ENCODE data around the gene IL36A. TPM values are rescaled to one million over a fixed set of nuclear protein-coding genes. Genes with fewer than 3 reads are reported as not detected.

Gene IL36A, protein sequence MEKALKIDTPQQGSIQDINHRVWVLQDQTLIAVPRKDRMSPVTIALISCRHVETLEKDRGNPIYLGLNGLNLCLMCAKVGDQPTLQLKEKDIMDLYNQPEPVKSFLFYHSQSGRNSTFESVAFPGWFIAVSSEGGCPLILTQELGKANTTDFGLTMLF
- polyA plus RNA-seq (2014; cell fraction: cytosol; rRNA removed) = not detected in 2 replicates
- polyA plus RNA-seq (2014; cell fraction: nucleus; rRNA removed) = not detected in 2 replicates

DNA sequence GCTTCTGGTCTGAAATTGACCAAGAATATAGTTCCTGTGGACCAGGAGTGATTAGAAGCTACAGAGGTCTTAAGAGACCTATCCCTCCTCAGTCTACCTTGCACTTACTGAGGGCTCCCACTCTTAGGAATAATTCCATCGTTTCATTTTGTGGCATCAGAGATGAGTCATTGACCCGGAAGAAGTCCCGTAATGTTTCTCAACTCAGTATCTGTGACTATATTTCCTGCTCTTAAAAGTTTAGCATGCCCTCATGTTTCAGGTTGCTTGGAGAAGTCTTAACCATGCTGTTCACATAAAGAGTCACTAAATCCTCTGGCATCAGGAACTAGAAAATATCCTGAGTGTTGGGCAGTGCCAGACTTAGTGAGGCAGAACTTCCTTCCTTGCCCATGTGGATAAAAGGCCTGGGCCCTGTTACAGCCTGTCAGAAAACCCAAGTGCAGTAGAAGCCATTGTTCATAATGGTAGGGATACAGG, at the start of gene IL36A:
Gene IL36A (plus strand): TSS at position 430 of the 480 bp plus-strand sequence. CDS start 413 bp downstream, outside the sequence.
- no peak for DNase-seq (ENCODE audit: low spot score)

DNA sequence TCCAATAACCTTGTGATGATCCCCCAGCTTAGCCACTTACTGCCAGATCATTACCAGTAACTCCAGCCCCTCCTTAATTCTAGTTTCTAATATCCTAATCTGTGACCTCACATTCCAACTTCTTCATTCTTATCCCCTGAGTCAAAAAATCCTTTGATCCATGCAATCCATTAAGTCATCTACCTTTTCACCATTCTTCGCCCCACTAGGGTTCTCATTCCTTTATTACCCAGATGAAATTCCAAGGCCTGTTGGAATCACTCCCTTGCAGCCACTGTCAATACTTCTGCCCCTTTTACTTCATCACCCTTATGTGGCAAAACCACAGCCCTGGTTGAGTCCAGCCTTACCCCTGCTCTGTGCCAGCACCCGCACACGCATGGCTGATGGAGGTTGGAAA, 47.7 kb upstream of the IL36A start:
- DNase-seq (ENCODE audit: low spot score) = no peak

DNA sequence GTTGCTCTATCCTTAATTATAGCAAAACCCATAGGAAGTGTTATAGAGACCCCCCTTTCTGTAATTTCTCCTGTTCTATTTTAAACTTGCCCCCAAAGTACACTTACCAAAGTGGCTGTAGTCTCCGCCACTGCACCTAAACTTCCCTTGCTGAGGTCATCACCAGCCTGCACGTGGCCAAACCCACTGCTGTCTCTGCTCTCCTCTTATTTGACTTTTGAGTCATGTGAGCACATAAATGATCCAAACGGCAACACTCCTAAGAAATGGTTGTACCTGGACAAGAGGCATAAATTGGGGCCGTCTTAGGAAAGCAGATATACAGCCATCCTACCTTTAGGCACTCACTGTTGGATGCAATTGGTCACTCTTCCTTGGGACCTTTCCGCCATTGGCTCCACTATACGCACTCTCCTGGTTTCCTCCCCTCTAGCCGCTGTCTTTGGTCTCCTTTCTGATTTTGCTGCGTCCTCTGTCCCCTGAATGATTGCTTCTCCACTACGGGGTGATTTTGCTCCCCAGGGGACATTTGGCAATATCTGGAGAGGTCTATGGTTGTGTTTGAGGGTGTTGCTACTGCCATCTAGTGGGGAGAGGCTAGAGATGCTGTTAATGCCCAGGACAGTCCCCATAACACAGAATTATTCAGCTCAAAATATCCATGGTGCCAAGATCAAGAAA, 46.7 kb upstream of the IL36A start:
- peak; percentile 50 for DNase-seq (ENCODE audit: low spot score)

DNA sequence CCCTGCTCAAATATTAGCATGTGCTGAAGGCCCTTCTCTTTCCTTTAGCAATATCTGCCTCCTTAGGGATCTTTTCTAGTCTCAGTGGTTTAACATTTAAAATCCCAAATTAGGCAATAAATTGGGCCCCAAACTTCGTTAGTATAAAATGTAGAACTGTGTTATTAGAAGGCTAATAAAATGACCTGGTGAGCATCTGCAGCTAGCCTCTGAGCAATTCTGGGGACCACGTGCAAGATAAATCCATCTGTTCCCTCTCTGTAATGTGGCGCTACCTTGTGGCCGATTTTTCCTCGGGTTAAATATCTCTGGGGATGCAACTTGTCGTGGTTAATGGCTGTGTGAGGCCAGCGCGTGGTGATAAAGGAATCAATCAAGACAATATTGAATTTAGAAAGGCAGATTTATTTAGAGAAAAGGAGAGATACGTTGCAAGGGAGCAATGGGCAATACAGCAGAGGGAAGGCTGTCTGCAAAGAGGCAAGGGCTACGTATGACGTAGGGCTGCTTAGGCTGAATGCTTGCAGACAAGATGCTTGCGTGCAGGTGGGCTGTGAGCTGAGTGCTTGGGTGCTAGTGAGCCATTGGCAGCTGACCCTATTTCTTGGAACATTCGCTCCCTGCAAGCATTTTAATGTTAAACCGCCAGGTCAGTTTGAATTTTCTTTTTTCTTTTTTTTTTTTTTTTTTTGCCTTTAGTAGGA, 46.0 kb upstream of the IL36A start:
- DNase-seq (ENCODE audit: low spot score) = peak; percentile 11

DNA sequence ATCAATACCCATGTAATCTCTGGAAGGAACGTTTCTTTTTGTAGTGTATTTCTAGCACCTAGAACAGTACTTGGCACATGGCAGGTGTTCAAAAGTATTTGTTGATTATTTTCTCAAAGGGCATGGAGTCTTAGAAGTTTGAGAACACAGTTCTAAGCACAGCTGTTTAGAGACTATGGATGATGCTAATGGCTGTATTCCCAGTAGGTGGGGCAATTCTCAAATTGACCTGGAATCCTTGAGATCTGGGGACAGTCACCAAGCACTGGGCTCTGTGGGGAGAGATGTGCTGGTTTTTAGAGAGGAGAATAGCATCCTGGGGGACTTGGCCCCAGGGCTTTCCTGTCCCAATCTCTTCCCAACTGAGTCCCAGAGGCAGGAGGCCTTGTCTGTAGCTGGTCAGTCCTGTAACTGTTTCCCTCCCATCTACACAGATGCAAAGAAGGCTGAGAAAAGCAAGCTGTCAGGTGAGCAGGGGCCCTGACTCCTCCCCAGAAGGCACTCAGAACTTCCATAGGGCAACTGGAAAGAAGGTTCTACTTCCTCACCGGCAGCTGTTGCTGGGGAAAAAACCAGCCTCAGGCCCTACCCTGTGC, 44.9 kb upstream of the IL36A start:
- DNase-seq (ENCODE audit: low spot score) = no peak

DNA sequence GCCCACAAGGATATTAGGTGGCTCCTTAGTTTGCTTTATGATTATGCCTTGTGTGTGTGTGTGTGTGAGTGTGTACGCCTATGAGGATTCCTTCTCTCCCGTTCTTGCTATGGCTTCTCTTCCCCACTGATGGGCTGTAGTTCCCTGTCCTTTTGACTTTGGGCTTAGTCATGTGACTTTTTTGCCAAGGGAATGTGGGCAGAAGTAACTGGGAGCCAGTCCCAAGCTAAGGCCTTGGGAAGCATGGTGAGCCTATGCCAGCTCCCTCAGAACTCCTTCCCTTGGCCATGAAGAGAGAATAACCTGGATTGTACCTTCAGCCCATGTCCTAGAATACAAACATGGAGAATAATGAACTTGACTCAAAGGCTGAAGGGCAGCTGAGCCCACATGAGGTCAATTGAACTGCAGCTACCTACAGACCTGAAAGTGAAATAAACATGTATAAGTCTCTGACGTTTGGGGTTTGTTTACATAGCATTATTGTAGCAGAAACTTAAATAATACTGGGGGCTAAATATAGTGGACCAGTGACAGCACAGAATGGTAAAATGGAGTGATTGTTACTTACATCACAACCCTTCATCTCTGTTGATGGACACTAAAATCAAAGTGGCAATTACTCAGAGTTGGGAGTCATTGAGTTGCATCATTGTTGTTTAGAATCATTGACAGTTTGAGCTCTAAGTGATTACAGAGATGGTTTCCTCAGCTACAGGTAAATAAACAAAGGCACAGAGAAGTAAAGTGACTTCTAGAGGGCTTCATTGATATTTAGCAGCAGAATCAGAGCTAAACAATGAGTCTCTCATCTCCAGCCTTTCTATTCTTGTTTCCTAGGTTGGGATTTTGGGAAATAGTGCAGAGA, 42.7 kb upstream of the IL36A start:
- no peak for DNase-seq (ENCODE audit: low spot score)

DNA sequence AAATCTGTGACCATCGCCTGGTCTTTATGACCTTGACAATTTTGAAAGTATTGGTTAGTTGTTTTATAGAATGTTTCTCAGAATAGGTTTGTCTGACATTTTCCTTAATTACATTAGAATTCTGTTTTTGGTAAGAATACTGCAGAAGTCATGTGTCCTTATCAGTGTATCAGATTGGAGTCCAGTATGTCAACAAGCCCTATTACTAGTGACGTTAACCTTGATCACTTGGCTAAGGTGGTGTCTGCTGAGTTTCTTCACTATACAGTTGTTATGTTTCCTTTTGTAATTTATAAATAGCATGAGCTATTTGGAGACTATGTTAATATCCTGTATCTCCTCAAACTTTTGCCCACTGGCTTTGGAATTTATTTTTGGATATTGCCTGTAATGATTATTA, 38.2 kb upstream of the IL36A start:
- no peak for DNase-seq (ENCODE audit: low spot score)

DNA sequence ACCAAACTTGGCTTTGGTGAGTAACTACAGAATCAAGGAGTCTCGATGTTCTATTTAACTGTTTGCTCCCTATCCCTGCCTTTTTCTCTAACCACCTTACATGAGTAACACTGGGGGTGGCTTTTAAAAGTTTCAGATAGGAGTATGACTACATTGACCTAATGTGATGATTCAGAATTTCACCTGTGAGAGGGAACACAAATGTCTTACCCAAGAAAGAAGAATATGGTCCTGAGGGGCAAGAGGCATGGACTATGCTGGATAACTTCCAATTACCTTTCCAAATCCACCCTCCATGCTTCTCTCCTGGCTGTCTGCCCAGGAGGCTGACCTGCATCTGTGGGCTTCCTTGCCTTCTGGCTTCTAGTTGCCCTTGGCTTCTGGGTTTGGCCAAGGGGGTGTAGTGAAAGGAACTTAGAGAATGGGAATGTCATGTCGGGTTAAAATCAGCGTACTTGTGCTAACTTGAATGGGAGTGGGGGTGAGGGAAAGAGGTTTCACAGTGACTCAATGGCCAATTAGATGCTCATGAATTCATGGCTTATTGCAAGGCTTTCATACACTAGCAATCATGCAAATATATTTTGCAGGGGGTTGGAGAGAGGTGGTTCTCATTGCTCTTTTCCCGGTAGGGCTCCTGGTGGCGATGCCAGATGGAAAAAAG, 32.7 kb upstream of the IL36A start:
- DNase-seq (ENCODE audit: low spot score) = no peak

DNA sequence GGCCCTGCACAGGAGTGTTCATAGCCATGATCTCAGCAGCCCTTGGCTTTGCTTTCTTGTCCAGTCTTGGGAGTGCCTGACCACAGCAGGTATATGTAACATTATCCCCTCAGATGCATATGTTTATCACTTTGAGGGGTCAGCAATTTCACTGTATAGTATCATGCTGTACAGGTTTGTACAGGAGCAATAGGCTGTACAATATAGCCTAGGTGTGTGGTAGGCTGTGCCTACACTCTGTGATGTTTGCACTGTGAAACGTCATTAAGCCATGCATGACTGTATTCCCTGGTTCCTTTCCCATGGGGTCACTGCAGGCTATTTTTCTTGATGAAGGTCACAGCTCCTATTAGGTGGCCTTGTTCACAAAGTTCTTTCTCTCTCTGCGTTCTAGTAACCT, 32.1 kb upstream of the IL36A start:
- DNase-seq (ENCODE audit: low spot score) = no peak

DNA sequence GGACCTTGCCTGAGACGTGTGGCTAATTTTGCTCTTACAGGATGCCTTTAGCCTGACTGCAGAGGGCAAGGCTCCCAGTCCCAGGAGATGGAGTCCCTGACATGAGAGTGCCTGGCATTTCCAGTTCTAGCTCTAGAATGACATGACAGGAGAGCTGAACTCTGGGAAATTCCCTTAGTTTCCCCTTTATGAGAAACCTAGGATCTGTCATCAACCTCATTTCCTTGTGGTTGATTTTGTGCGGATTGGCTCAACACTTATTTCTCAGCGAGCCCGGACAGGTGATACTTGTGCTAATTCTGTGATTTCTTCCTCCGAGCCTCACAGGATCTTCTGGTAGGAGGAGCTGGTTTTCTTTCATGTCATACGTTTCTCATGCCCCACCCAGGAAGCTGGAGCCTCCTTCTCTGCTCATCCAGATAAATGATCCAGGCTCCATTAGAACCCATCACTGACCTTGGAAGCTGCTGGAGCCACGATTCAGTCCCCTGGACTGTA, 27.7 kb upstream of the IL36A start, which contains the start of gene IL36G:
Gene IL36G (plus strand): TSS at position 448 of the 498 bp plus-strand sequence. CDS start 633 bp downstream, outside the sequence.
- no peak for DNase-seq (ENCODE audit: low spot score)

DNA sequence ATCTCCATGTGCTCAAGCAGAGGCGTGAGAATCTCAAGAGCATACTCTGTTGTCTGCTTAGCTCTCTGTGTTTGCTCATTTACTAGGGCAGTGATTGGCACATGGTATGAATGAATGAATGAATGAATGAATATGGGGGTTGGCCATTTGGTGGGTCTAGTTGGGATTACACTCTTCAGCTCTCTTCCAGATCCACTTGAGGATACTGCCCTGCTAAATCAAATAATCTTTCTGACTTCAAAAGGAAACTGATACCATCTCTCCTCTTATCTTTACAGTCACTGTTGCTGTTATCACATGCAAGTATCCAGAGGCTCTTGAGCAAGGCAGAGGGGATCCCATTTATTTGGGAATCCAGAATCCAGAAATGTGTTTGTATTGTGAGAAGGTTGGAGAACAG, 25.5 kb upstream of the IL36A start:
- DNase-seq (ENCODE audit: low spot score) = no peak

DNA sequence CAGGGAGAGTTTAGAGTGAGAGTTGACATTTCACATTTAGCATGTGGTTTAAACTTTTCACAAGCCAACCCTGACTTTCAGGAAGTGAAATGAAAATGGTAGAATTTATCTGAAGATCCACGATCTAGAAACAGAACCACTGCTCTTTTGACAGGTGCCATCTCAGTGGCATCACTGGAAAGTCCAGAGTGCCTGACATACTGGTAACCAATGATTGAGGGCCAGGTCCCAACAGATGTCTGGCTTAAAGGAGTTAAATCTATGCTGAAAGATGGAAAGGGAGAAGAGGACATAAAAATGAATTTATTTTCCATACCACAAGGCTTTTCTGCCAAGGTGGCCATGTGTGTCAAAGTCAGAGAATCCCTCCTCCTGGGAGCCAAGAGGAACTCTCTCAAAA, 24.7 kb upstream of the IL36A start:
- no peak for DNase-seq (ENCODE audit: low spot score)

DNA sequence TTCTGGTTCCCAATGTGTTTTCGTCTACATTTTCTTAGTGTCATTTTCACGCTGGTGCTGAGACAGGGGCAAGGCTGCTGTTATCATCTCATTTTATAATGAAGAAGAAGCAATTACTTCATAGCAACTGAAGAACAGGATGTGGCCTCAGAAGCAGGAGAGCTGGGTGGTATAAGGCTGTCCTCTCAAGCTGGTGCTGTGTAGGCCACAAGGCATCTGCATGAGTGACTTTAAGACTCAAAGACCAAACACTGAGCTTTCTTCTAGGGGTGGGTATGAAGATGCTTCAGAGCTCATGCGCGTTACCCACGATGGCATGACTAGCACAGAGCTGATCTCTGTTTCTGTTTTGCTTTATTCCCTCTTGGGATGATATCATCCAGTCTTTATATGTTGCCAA, 20.2 kb upstream of the IL36A start:
- DNase-seq (ENCODE audit: low spot score) = no peak

DNA sequence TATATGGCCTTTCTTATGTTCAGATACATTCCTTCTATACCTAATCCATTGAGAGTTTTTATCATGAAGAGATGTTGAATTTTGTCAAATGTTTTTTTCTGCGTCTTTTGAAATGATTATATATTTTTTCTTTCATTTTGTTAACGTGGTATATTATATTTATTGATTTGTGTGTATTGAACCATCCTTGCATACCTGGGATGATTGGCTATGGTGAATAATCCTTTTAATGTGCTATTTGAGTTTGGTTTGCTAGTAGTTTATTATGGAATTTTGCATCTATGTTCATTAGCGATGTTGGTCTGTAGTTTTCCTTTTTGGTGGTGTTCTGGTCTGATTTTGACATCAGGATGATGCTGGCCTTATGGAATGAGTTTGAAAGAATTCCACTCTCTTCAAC, 15.6 kb upstream of the IL36A start:
- no peak for DNase-seq (ENCODE audit: low spot score)

DNA sequence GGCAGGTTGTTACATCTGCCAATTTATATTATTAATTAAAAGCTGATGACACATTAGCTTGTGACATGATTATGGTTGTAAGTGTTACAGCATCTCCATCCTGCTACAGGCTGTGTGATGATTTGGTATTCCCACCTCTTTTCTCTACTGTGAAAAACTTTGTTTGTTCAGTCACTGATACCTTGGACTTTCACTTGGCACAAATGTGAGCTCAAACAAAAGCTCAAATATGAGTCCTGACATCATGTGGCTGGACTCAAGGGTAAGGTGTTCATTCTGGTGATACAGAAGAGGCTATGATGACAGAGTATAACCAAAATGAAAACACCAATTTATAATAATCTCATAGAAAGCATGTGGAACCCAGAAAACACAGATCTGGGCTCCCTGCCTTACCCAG, 11.4 kb upstream of the IL36A start:
- DNase-seq (ENCODE audit: low spot score) = no peak

DNA sequence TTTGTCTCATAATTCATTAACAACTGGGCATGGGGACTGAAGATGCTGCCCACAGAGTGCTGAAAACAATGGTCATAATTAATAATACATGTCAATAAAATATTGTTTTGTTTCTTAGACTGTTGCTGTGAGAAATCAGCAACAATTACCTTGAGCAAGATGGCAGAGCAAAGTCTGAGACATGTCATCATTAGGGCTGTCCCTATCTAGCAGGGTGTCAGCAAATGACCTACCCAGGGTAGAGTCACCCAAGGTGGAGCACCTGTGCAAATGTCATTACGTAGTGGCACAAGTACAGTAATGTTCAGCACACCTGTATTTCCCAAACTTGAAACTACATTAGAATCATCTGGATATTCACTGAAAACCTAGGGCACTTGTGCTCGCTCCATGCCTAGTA, 10.6 kb upstream of the IL36A start:
- no peak for DNase-seq (ENCODE audit: low spot score)

DNA sequence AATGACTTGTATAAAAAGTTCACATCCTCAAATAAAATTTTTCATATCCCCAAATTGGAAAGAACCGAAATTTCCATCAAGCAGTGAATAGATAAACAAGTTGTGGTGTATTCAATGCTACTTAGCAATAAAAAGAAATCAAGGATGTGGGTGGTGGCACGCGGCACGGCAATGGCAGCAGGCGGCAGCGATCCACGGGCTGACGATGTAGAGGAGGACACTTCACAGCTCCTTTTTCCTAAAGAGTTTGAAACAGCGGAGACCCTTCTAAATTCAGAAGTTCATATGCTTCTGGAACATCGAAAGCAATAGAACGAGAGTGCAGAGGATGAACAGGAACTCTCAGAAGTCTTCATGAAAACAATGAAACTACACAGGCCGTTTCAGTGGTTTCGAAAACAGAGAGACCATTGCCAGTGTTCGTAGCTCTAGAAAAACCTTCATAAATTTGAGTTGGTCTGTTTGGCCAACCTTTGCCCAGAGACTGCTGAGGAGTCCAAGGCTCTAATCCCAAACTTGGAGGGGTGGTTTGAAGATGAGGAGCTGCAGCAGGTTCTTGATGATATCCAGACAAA, 9.8 kb upstream of the IL36A start:
- no peak for DNase-seq (ENCODE audit: low spot score)

DNA sequence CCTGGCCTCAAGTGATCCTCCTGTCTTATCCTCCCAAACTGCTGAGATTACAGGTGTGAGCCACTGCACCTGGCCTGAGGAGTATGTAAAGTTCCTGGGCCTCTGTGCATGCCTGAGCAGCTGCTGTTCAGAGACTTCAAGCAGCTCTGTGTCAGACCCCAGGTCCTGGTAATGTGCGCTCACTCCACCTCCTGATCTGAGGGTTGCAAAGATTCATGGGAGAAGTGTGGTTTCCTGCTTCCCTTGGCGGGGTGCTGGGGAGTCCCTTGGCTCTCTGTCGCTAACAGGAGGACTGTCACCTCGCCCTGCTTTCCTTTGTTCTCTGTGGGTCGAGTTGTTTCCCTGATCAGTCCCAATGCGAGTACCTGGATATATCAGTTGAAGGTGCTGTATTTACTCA, 8.6 kb upstream of the IL36A start:
- DNase-seq (ENCODE audit: low spot score) = no peak

DNA sequence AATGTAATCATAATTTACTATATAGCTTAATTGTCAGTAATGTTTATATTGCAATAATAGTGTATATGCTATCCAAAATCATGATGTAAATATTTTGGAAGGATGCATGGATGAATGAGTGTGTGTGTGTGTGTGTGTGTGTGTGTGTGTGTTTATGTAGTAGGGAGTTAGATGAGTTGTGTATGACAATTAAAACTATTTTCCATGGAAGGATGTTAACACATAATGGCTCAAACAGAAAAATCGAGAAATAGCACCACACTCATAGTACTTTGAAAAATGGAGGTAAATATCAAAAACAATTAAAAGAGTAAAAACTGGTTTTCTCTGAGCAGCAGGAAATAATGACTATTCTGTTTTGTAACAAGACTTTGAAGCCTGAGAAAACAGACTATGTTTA, 8.1 kb upstream of the IL36A start:
- no peak for DNase-seq (ENCODE audit: low spot score)

DNA sequence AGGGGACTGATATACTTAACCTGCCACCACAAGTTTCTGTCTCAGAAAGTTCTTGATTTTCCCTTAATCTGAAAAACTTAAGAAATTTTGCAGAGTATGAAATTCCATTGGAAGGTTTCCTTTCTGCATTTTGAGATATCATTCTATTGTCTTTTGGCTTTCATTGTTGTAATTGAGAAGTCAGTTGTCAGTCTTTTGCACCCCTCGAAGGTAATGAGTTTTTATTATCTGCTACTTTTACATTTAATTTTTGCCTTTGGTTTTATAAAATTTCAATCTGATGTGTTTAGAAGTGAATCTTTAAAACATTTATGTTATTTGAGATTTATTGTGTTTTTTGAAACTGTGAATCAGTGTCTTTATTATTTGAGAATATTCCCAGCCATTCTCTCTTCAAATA, 4.8 kb upstream of the IL36A start:
- no peak for DNase-seq (ENCODE audit: low spot score)
